SK-N-SH (cell line): ENCODE data around the gene RBM19. TPM values are rescaled to one million over a fixed set of nuclear protein-coding genes. Genes with fewer than 3 reads are reported as not detected.

Experiments
- CTCF ChIA-PET: fragments of 300-600, 350-600 bp; formaldehyde crosslinking; extraction: SDS; loops from one replicate; lab custom pipeline; 2021; lab: Yijun Ruan, JAX
- POLR2A ChIA-PET: fragments of 350-600 bp; sonication (Branson Sonifier 250); formaldehyde crosslinking; extraction: SDS; loops from one replicate; lab custom pipeline; 2020; ENCODE audit warnings: antibody characterized with exemption, inconsistent platforms; lab: Yijun Ruan, JAX
- DNase-seq: peaks from one replicate; pipeline ENCODE4 v3.0.0; 2012
- H2AFZ ChIP-seq: fragments of 200-600 bp; sonication (generic); 2 replicates; pipeline ENCODE4 v1.8.1; 2016; ENCODE audit warnings: antibody characterized with exemption, mild to moderate bottlenecking, low read depth
- H3F3A ChIP-seq: fragments of 200-600 bp; sonication (generic); replicated peaks from 2 replicates; pipeline ENCODE3; 2016; ENCODE audit warnings: antibody characterized with exemption, mild to moderate bottlenecking; ENCODE audit not compliant: insufficient read depth
- H3K27ac ChIP-seq, 2 experiments: fragments of 200-500 bp in 1 of 2; fragments of 200-600 bp in 1 of 2; sonication (Bioruptor generic) in 1 of 2; sonication (generic), shearing (Covaris generic) in 1 of 2; 2 replicates each; pipeline versions ENCODE4 v1.5.1 to v1.6.1; 2014 to 2016; ENCODE audit warnings: low read depth in 2 of 2, inconsistent platforms in 1 of 2, low read length in 1 of 2, mild to moderate bottlenecking in 1 of 2, mixed read lengths in 1 of 2
- H3K27me3 ChIP-seq: fragments of 200-600 bp; sonication (generic), shearing (Covaris generic); 2 replicates; pipeline ENCODE4 v1.6.1; 2016; ENCODE audit warnings: mixed run types; ENCODE audit not compliant: insufficient read depth
- H3K36me3 ChIP-seq, 2 experiments: fragments of 200-500 bp in 1 of 2; fragments of 200-600 bp in 1 of 2; sonication (Bioruptor generic) in 1 of 2; sonication (generic) in 1 of 2; replicated peaks in 1 of 2; 2 replicates each; pipeline versions ENCODE3 to v1.5.1; 2014 to 2016; ENCODE audit warnings: low read length in 1 of 2, mild to moderate bottlenecking in 1 of 2; ENCODE audit not compliant: insufficient read depth in 2 of 2, control insufficient read depth in 1 of 2
- H3K4me1 ChIP-seq, 2 experiments: fragments of 200-500 bp in 1 of 2; fragments of 200-600 bp in 1 of 2; sonication (Bioruptor generic) in 1 of 2; sonication (generic), shearing (Covaris generic) in 1 of 2; 2 replicates each; pipeline versions ENCODE4 v1.5.1 to v1.6.1; 2014 to 2016; ENCODE audit warnings: low read depth in 1 of 2, low read length in 1 of 2, mixed run types in 1 of 2; ENCODE audit not compliant: insufficient read depth in 2 of 2, control insufficient read depth in 1 of 2
- H3K4me2 ChIP-seq: fragments of 200-600 bp; sonication (generic), shearing (Covaris generic); 2 replicates; pipeline ENCODE4 v1.6.1; 2017; ENCODE audit warnings: mixed run types
- H3K4me3 ChIP-seq, 2 experiments: fragments of 200-500 bp in 1 of 2; fragments of 200-600 bp in 1 of 2; sonication (Bioruptor generic) in 1 of 2; sonication (generic), shearing (Covaris generic) in 1 of 2; 2 replicates each; pipeline versions ENCODE4 v1.5.1 to v1.8.1; 2014 to 2016; ENCODE audit warnings: low read depth in 2 of 2, inconsistent platforms in 1 of 2, low read length in 1 of 2, mild to moderate bottlenecking in 1 of 2, mixed read lengths in 1 of 2, moderate library complexity in 1 of 2
- H3K79me2 ChIP-seq: fragments of 200-600 bp; sonication (generic); 2 replicates; pipeline ENCODE4 v1.8.1; 2017; ENCODE audit warnings: mild to moderate bottlenecking; ENCODE audit not compliant: insufficient read depth
- H3K9ac ChIP-seq: fragments of 200-600 bp; sonication (generic); 2 replicates; pipeline ENCODE4 v1.6.1; 2017; ENCODE audit warnings: mixed run types
- H3K9me2 ChIP-seq: fragments of 200-600 bp; sonication (generic); 2 replicates; pipeline ENCODE4 v1.6.1; 2017; ENCODE audit warnings: mixed run types
- H3K9me3 ChIP-seq: fragments of 200-600 bp; sonication (generic); 2 replicates; pipeline ENCODE4 v1.6.1; 2017; ENCODE audit warnings: mixed run types, mild to moderate bottlenecking, moderate library complexity
- H4K20me1 ChIP-seq: fragments of 200-600 bp; sonication (generic); 2 replicates; pipeline ENCODE4 v1.6.1; 2017; ENCODE audit warnings: mild to moderate bottlenecking, mixed run types; ENCODE audit not compliant: insufficient read depth
- EP300 ChIP-seq, 2 experiments: IDR thresholded peaks; 2 replicates each; pipeline versions ENCODE4 v1.4.0 to v1.6.1; 2012; ENCODE audit warnings: borderline replicate concordance in 1 of 2, low read depth in 1 of 2, low read length in 1 of 2
- FOSL2 ChIP-seq: IDR thresholded peaks from 2 replicates; pipeline ENCODE4 v1.4.0; 2012; ENCODE audit warnings: low read depth, mild to moderate bottlenecking, moderate library complexity, borderline replicate concordance
- GABPA ChIP-seq: IDR thresholded peaks from 2 replicates; pipeline ENCODE4 v1.4.0; 2012; ENCODE audit warnings: low read depth, mild to moderate bottlenecking
- NRF1 ChIP-seq: IDR thresholded peaks from 2 replicates; pipeline ENCODE4 v1.6.1; 2012; ENCODE audit warnings: low read depth, mild to moderate bottlenecking, low read length
- POLR2AphosphoS5 ChIP-seq: IDR thresholded peaks from 2 replicates; pipeline ENCODE4 v1.6.1; 2012; ENCODE audit warnings: low read depth, low read length
- REST ChIP-seq: IDR thresholded peaks from 2 replicates; pipeline ENCODE4 v1.6.1; 2012; ENCODE audit warnings: mild to moderate bottlenecking, low read depth, low read length, moderate library complexity
- SIN3A ChIP-seq: IDR thresholded peaks from 2 replicates; pipeline ENCODE4 v1.6.1; 2012; ENCODE audit warnings: low read depth, mild to moderate bottlenecking, low read length, moderate library complexity, borderline replicate concordance
- SMC3 ChIP-seq: IDR thresholded peaks from 2 replicates; pipeline ENCODE4 v1.6.1; 2012; ENCODE audit warnings: low read depth, low read length, improper control_type of control experiment
- TAF1 ChIP-seq: IDR thresholded peaks from 2 replicates; pipeline ENCODE4 v1.6.1; 2012; ENCODE audit warnings: low read depth, mild to moderate bottlenecking, low read length, moderate library complexity, borderline replicate concordance
- TCF12 ChIP-seq: IDR thresholded peaks from 2 replicates; pipeline ENCODE4 v1.4.0; 2012
- YY1 ChIP-seq: IDR thresholded peaks from 2 replicates; pipeline ENCODE4 v1.4.0; 2012; ENCODE audit warnings: low read depth, mild to moderate bottlenecking
- WGBS: methylation state at CpG from one replicate; pipeline ENCODE4 v1.1.6; 2017; ENCODE audit warnings: low lambda C conversion rate; 5-methylcytosine and 5-hydroxymethylcytosine counted together
- polyA plus RNA-seq, 3 experiments: library from polyadenylated mRNA; depleted of rRNA; stranded (reverse); fragments of >200 nt; gene quantifications; 2 replicates each; pipeline ENCODE4 v1.2.3, GENCODE V29; 2012
- TF ChIP-seq, protein P1 (sequence below): fragments of 150-350 bp; IDR thresholded peaks from 2 replicates; pipeline ENCODE4 v1.6.1; 2017; ENCODE audit warnings: antibody characterized with exemption, low read length, low read depth, borderline replicate concordance

RBM19 gene
- polyA plus RNA-seq, 1 of the 3 experiments (the other 2 are of a cell fraction): 16.6 TPM

- Histone ChIP-seq H3K36me3 (no peaks in the 10 kb centered on the region), H3F3A (no peaks in the 10 kb centered on the region), H4K20me1 (no peaks in the 10 kb centered on the region), H3K27ac (no peak overlapping the region), H3K79me2 (no peaks in the 10 kb centered on the region), H2AFZ (no peak overlapping the region), H3K9me3 (no peaks in the 10 kb centered on the region), H3K9ac (no peak overlapping the region), H3K4me2 (no peak overlapping the region), H3K4me3 (no peak overlapping the region)
- POLR2A ChIA-PET: no interaction called here
- CTCF ChIA-PET: no interaction called here
- DNase-seq: no peak
- TF ChIP-seq FOSL2 (no peak), YY1 (no peak), NRF1 (no peak), EP300 (IDR thresholded peaks at IDR 0.05; ENCODE audit: borderline replicate concordance in 1 of 2, low read depth in 1 of 2, low read length in 1 of 2) (no peak), TCF12 (no peak), REST (no peak), POLR2AphosphoS5 (no peak), SIN3A (no peak), SMC3 (no peak), GABPA (no peak), TAF1 (no peak)
- TF ChIP-seq, protein P1, sequence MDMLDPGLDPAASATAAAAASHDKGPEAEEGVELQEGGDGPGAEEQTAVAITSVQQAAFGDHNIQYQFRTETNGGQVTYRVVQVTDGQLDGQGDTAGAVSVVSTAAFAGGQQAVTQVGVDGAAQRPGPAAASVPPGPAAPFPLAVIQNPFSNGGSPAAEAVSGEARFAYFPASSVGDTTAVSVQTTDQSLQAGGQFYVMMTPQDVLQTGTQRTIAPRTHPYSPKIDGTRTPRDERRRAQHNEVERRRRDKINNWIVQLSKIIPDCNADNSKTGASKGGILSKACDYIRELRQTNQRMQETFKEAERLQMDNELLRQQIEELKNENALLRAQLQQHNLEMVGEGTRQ: no peak
- TF ChIP-seq, all 33 proteins: peak for 0
- no peaks in the 10 kb centered on the region; the same call in 1 of the 2 replicates for H3K27me3 ChIP-seq
- no peaks in the 10 kb centered on the region for H3K9me2 ChIP-seq
- H3K4me1 ChIP-seq: no peaks in the 10 kb centered on the region
- WGBS: 14% methylated on average over 11 of the region's 11 CpGs
Measured at GRCh38 chr12:114006482-114007425, 40.6 kb upstream of the RBM19 start.
